ENCODE results near the gene RANBP1. TPM values are rescaled to one million over a fixed set of nuclear protein-coding genes. Genes with fewer than 3 reads are reported as not detected.

RANBP1 gene
- total and polyA plus RNA-seq, 9 of the 15 experiments (the other 6 are each of a cell fraction or from before 2014, with no cell fraction given) = 162 to 2,891 (median 1,289) TPM

- FAIRE-seq = no peak
- in situ Hi-C loops (cut with MboI) = loop anchor here (25.0 kb wide), 1 partner anchor 515 kb away; no protein-coding TSS in a partner anchor
- Histone ChIP-seq H3K4me1 (replicated peaks in 1 of 2; ENCODE audit: control insufficient read depth in 2 of 2, insufficient read depth in 2 of 2, low read length in 2 of 2) (peaks cover 0 to 45% of the 10 kb centered on the region in 2 experiments; a peak in 1 of 5 replicates), H3K79me2 (ENCODE audit: control insufficient read depth, insufficient read depth, low read length) (no peaks in the 10 kb centered on the region), H3K4me2 (ENCODE audit: insufficient read depth, low read length) (no peak overlapping the region), H3K27me3 (ENCODE audit: control insufficient read depth in 2 of 2, insufficient read depth in 2 of 2, low read length in 2 of 2) (peaks cover 84 to 97% of the 10 kb centered on the region in 2 experiments; a peak in 4 of 5 replicates), H3K36me3 (ENCODE audit: control insufficient read depth, insufficient read depth, low read length) (no peaks in the 10 kb centered on the region), H3K9me3 (replicated peaks; ENCODE audit: control insufficient read depth, insufficient read depth, low read depth, low read length) (no peaks in the 10 kb centered on the region), H4K20me1 (replicated peaks; ENCODE audit: control insufficient read depth, insufficient read depth, low read length) (peaks cover 55% of the 10 kb centered on the region), H3K27ac (ENCODE audit: extremely low read depth, low read depth, low read length) (no peak overlapping the region), H2AFZ (ENCODE audit: low read depth, low read length) (no peak overlapping the region), H3K9me1 (ENCODE audit: control insufficient read depth, insufficient read depth, low read length) (no peaks in the 10 kb centered on the region), H3K4me3 (no peak overlapping the region), H3K9ac (ENCODE audit: insufficient read depth in 1 of 2, low read depth in 2 of 2, low read length in 2 of 2) (peak overlapping the region in 1 of 2 experiments; percentile 59; a peak in 1 of 4 replicates)
- BruUV-seq (replicated peaks) = no TSS peak
- CTCF ChIA-PET (ENCODE audit: low intra/inter-chr PET ratio) = no interaction called here
- intact Hi-C loops (cut with micrococcal nuclease) = no loop called here
- DNase-seq (ENCODE audit: extremely low read depth in 1 of 4, low spot score in 3 of 4) = no peak
- WGBS (ENCODE audit: insufficient coverage, low coverage, missing lambda C conversion rate) = under 1% methylated on average over 10 of the region's 10 CpGs
- ATAC-seq = no peak
- POLR2A ChIA-PET = interaction anchor here (0.7 to 1.2 kb wide), 6 partner anchors 19 to 66 kb away, joined by 3 to 5 read pairs (median 4); no protein-coding TSS in a partner anchor
- TF ChIP-seq ZBTB7A (IDR thresholded peaks at IDR 0.05; ENCODE audit: borderline replicate concordance, control insufficient read depth, low read depth, low read length) (no peak), ZBTB8A (IDR thresholded peaks at IDR 0.05; ENCODE audit: partially characterized antibody) (no peak), REST (IDR thresholded peaks at IDR 0.05; ENCODE audit: borderline replicate concordance) (no peak), REST (CRISPR knock-in tag; IDR thresholded peaks at IDR 0.05; ENCODE audit: low read depth) (no peak), PHF20 (IDR thresholded peaks at IDR 0.05; ENCODE audit: partially characterized antibody) (no peak), CXXC5 (CRISPR knock-in tag; IDR thresholded peaks at IDR 0.05) (no peak), RBBP5 (IDR thresholded peaks at IDR 0.05; ENCODE audit: borderline replicate concordance, insufficient read depth, low read length, poor library complexity, severe bottlenecking) (peak; percentile 19), SMAD3 (CRISPR knock-in tag; conservative IDR thresholded peaks at IDR 0.05) (no peak), ZNF134 (CRISPR knock-in tag; conservative IDR thresholded peaks at IDR 0.05) (no peak), TAF7 (tag; IDR thresholded peaks at IDR 0.05) (no peak), RUNX1 (IDR thresholded peaks at IDR 0.05; ENCODE audit: low read depth) (no peak), BRCA1 (IDR thresholded peaks at IDR 0.05) (no peak), BRCA1 (CRISPR knock-in tag; IDR thresholded peaks at IDR 0.05) (0 out of 2 replicates have a peak, but pooled peaks have one; percentile 45)
These were observed 56.3 kb downstream of the RANBP1 start for GRCh38 chr22:20172141-20172613.

All from K562 (cell line).